ENCODE results near the gene MCC.

- TF ChIP-seq CTCF (IDR thresholded peaks at IDR 0.05; ENCODE audit: low read length) = no peak
- TF ChIP-seq EZH2 (optimal IDR thresholded peaks at IDR 0.05; ENCODE audit: low read depth, low read length) = no peak
- no peak for TF ChIP-seq EZH2phosphoT487 (IDR thresholded peaks at IDR 0.05; ENCODE audit: low read length)
Measured at GRCh38 chr5:113038714-113039113, 449.5 kb downstream of the MCC start.

Data from MM.1S (cell line).